Gastroesophageal sphincter (tissue), 4 donors: ENCODE data around the gene LTBR. TPM values are rescaled to one million over a fixed set of nuclear protein-coding genes. Genes with fewer than 3 reads are reported as not detected.

Experiments used
- ATAC-seq: fragments of 150-250 bp; one replicate; pipeline ENCODE4 v1.9.1; 2016; ENCODE audit warnings: mild to moderate bottlenecking, moderate library complexity
- H3K27ac ChIP-seq, 4 donors: fragments of 200-600 bp; sonication (generic) in 3 of 4; 1 replicate in 3 of 4; 2 replicates in 1 of 4; pipeline ENCODE4 v1.5.1; 2016 to 2019
- H3K27me3 ChIP-seq: fragments of 200-600 bp; sonication (generic); one replicate; pipeline ENCODE4 v1.5.1; 2019
- H3K36me3 ChIP-seq, 2 donors: fragments of 200-600 bp; sonication (generic); one replicate each; pipeline ENCODE4 v1.5.1; 2019; ENCODE audit warnings: control low read depth in 1 of 2
- H3K4me1 ChIP-seq, 3 donors: fragments of 200-600 bp; sonication (generic); 1 replicate in 2 of 3; 2 replicates in 1 of 3; pipeline ENCODE4 v1.5.1; 2016 to 2019; ENCODE audit warnings: control low read depth in 2 of 3
- H3K4me3 ChIP-seq, 2 donors: fragments of 200-600 bp; sonication (generic); one replicate each; pipeline ENCODE4 v1.5.1; 2019; ENCODE audit warnings: mild to moderate bottlenecking in 1 of 2, moderate library complexity in 1 of 2
- H3K9me3 ChIP-seq, 3 donors: fragments of 200-600 bp; sonication (generic); one replicate each; pipeline ENCODE4 v1.5.1; 2017 to 2019; ENCODE audit warnings: control low read depth in 2 of 3
- EP300 ChIP-seq: sonication (generic); formaldehyde crosslinking; IDR thresholded peaks from one replicate; pipeline ENCODE4 v1.6.1; 2017; ENCODE audit warnings: antibody characterized with exemption, mild to moderate bottlenecking
- POLR2A ChIP-seq, 2 donors: fragments of 450-650 bp; IDR thresholded peaks; one replicate each; pipeline ENCODE4 v1.6.1; 2017; ENCODE audit warnings: antibody characterized with exemption in 2 of 2, mild to moderate bottlenecking in 2 of 2, moderate library complexity in 1 of 2
- POLR2AphosphoS5 ChIP-seq: sonication (generic); formaldehyde crosslinking; IDR thresholded peaks from one replicate; pipeline ENCODE4 v1.6.1; 2017; ENCODE audit warnings: antibody characterized with exemption
- WGBS, 2 donors: methylation state at CpG; one replicate each; pipeline ENCODE4 v1.1.5; 2018; ENCODE audit warnings: low coverage in 1 of 2; 5-methylcytosine and 5-hydroxymethylcytosine counted together
- total RNA-seq, 4 donors: library from RNA; depleted of rRNA; stranded (reverse); fragments of >200 nt; gene quantifications; one replicate each; pipeline ENCODE4 v1.1.0, GENCODE V29; 2016
- TF ChIP-seq, protein P1 (sequence below), 4 experiments: fragments of 200-600 bp in 2 of 4; fragments of 450-650 bp in 2 of 4; sonication (generic) in 1 of 4; IDR thresholded peaks; one replicate each; pipeline ENCODE4 v1.5.1; 2017 to 2019; ENCODE audit warnings: antibody characterized with exemption in 4 of 4, mild to moderate bottlenecking in 2 of 4, moderate library complexity in 2 of 4

Gene LTBR
- 100 to 1,000 TPM in 3 of 4 donors, 10 to 100 TPM in 1; 86.5 to 139 (median 119) TPM for total RNA-seq

DNA sequence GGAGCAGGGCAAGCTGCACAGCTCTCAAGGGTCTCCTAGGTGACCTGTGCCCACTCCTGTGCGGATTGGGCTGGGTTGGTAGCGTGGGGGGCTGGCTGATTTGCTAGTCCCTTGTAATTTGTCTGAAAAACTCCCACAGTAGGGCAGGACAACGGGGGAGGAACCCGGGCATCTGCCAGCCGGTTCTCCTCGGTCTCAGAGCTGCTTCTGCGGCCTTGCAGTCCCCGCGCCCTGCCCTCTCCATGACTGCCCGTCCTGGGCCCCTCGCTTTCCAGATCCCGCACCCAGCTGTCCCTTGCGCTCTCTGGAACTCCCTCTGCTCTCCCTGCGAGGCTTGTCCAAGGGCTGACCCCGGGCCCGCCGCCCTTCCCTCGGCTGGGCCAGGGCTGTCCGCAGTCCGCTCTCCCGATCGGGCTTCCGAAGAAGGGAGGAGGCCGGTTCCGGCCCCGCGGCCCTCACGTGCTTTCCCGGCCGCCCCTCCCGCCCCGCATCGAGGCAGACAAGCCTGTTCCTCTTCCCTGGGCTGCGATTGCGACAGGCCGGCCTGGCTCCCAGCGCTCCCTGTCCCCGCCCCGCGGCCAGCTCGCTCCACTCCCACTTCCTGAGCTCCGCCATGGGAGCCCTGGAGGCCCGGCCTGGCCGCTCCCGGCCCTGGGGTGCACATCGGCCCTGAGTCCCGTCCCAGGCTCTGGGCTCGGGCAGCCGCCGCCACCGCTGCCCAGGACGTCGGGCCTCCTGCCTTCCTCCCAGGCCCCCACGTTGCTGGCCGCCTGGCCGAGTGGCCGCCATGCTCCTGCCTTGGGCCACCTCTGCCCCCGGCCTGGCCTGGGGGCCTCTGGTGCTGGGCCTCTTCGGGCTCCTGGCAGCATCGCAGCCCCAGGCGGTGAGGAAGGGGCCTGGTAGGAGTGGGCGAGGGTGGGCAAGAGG is at the start of gene LTBR:
LTBR (plus strand) TSS at position 591 of the 927 bp plus-strand sequence; CDS start at position 788, 197 bp downstream.
- Histone ChIP-seq H3K27me3 (no peaks in the 10 kb centered on the region), H3K9me3 (no peaks in the 10 kb centered on the region), H3K36me3 (peaks cover 0 to 31% of the 10 kb centered on the region in 2 donors), H3K4me3 (peak within 1 kb of the TSS; percentile 57 to 90), H3K4me1 (peaks cover 0 to 80% (median 23%) of the 10 kb centered on the region in 3 donors), H3K27ac (peak within 1 kb of the TSS; percentile 81 to 97 (median 96))
- TF ChIP-seq, protein P1, sequence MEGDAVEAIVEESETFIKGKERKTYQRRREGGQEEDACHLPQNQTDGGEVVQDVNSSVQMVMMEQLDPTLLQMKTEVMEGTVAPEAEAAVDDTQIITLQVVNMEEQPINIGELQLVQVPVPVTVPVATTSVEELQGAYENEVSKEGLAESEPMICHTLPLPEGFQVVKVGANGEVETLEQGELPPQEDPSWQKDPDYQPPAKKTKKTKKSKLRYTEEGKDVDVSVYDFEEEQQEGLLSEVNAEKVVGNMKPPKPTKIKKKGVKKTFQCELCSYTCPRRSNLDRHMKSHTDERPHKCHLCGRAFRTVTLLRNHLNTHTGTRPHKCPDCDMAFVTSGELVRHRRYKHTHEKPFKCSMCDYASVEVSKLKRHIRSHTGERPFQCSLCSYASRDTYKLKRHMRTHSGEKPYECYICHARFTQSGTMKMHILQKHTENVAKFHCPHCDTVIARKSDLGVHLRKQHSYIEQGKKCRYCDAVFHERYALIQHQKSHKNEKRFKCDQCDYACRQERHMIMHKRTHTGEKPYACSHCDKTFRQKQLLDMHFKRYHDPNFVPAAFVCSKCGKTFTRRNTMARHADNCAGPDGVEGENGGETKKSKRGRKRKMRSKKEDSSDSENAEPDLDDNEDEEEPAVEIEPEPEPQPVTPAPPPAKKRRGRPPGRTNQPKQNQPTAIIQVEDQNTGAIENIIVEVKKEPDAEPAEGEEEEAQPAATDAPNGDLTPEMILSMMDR (IDR thresholded peaks at IDR 0.05) = peak in 1 of 4 experiments; percentile 45
- peak; percentile 73 to 82 for TF ChIP-seq POLR2A (IDR thresholded peaks at IDR 0.05)
- peak; percentile 92 for TF ChIP-seq POLR2AphosphoS5
- peak; percentile 21 for TF ChIP-seq EP300
- ATAC-seq = peak; percentile 98
- WGBS, 2 donors = 0 to 4% methylated on average over 5 to 10 of the region's 62 CpGs

DNA sequence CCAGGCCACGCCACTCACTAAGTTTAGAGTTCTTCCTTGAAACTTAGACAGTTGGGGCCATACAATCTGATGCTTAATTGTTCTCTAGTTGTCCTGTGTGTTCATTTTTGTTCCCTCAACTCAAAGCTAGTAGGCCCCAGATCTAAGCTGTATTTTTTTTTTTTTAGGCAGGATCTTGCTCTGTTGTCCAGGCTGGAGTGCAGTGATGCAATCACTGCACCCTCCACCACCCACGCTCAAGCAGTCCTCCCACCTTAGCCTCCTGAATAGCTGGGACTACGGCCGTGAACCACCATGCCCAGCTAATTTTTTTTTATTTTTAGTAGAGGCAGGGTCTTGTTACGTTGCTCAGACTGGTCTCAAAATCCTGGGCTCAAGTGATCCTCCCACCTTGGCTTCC is 49.6 kb upstream of the LTBR start:
- no peak for ATAC-seq
- Histone ChIP-seq H3K4me3 (peak overlapping the region in 1 of 2 donors; percentile 93), H3K27me3 (no peaks in the 10 kb centered on the region), H3K36me3 (peaks cover 0 to 54% of the 10 kb centered on the region in 2 donors), H3K4me1 (peaks cover 8 to 100% (median 54%) of the 10 kb centered on the region in 3 donors), H3K27ac (peak overlapping the region; percentile 95 to 98 (median 97)), H3K9me3 (no peaks in the 10 kb centered on the region)
- WGBS, 2 donors = 59 to 60% methylated on average over 4 of the region's 5 CpGs
- TF ChIP-seq EP300 = no peak
- no peak for TF ChIP-seq POLR2AphosphoS5
- TF ChIP-seq POLR2A (IDR thresholded peaks at IDR 0.05) = no peak
- TF ChIP-seq, protein P1 (IDR thresholded peaks at IDR 0.05) = no peak

DNA sequence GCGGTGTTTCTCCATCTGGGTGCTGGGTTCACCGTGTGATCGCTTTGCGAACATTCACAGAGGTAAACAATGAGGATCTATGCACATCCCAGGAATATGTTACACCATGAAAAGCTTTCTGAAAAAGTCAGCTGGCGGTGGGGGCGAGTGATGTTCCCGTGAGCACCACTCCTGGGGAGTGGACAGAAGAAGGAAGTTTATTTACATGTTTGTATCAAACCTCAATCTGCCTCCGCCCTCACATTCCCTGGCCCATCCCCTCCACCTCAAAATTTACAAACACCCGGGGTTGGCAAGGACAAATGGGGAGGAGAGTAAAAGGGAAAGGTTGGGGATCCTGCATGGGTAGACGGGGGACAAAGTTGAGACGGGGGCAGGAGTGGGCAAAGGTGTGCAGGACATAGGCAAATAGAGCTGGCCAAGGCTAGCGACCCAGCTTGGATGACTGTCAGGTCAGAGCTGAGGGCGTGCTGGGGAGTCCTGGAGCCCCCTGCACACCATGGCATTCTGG is 49.0 kb upstream of the LTBR start:
- no peak for ATAC-seq
- Histone ChIP-seq H3K4me3 (peak overlapping the region; percentile 32 to 93), H3K36me3 (peaks cover 0 to 48% of the 10 kb centered on the region in 2 donors), H3K27ac (peak overlapping the region; percentile 95 to 98 (median 97)), H3K9me3 (no peaks in the 10 kb centered on the region), H3K4me1 (peaks cover 8 to 100% (median 53%) of the 10 kb centered on the region in 3 donors), H3K27me3 (no peaks in the 10 kb centered on the region)
- 6 to 10% methylated on average over 4 to 8 of the region's 13 CpGs for WGBS, 2 donors
- TF ChIP-seq POLR2AphosphoS5 (no peak), EP300 (no peak), POLR2A (IDR thresholded peaks at IDR 0.05) (no peak)
- TF ChIP-seq, protein P1 (IDR thresholded peaks at IDR 0.05) = no peak

DNA sequence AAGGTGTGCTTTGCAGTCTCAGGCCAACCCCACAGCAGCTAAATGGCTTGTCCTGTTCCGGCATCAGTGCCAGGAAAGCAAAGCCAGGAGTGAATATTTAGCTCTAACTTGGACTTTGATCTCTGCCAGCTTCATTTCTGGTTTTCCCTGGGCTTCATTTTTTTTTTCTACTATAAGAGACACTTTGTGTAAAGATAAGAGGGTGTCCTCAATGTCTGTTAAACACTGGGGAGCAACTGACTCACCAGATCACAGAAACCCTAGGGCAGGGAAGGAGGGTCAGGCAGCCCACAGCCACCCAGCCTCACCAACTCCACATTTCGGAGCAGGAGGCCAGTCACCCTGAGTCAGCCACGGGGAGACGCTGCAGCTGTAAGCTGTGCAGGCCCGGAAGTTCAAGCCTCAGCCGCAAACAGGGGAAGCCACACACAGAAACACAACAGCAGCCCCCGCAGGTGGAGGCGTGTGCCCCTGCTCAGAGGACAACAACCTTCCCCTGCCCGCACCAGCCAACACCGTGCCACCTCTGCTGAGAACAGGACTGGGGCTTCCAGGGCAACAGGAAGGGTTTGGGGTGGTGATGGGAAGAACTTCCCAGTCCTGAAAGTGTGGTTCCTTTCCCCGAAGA is 48.4 kb upstream of the LTBR start:
- no peak for TF ChIP-seq EP300
- peak in 1 of 2 donors; percentile 16 for TF ChIP-seq POLR2A (IDR thresholded peaks at IDR 0.05)
- TF ChIP-seq, protein P1 (IDR thresholded peaks at IDR 0.05) = peak in 3 of 4 experiments; percentile 47 to 77 (median 48)
- peak; percentile 68 for TF ChIP-seq POLR2AphosphoS5
- no peaks in the 10 kb centered on the region for H3K27me3 ChIP-seq
- H3K9me3 ChIP-seq = no peaks in the 10 kb centered on the region
- peaks cover 8 to 95% (median 51%) of the 10 kb centered on the region in 3 donors for H3K4me1 ChIP-seq
- peaks cover 0 to 42% of the 10 kb centered on the region in 2 donors for H3K36me3 ChIP-seq
- H3K4me3 ChIP-seq = peak overlapping the region; percentile 32 to 93
- ATAC-seq = peak; percentile 46
- WGBS, 2 donors = 0% methylated on average over 1 of the region's 11 CpGs
- peak overlapping the region; percentile 95 to 98 (median 97) for H3K27ac ChIP-seq
